Transverse colon (tissue), 4 donors: ENCODE data around the gene NTHL1. TPM values are rescaled to one million over a fixed set of nuclear protein-coding genes. Genes with fewer than 3 reads are reported as not detected.

Experiments
- DNase-seq: peaks from one replicate; pipeline ENCODE4 v3.0.0-alpha.2; 2019
- H3K27ac ChIP-seq, 4 donors: fragments of 200-600 bp; sonication (generic); 2 replicates each; pipeline ENCODE4 v1.5.1; 2016 to 2018; ENCODE audit warnings: inconsistent platforms in 4 of 4
- H3K27me3 ChIP-seq: fragments of 200-600 bp; sonication (generic); 2 replicates; pipeline ENCODE4 v1.5.1; 2017; ENCODE audit warnings: inconsistent platforms
- H3K36me3 ChIP-seq, 4 donors: fragments of 200-600 bp; sonication (generic); 2 replicates each; pipeline ENCODE4 v1.5.1; 2017 to 2019; ENCODE audit warnings: inconsistent platforms in 4 of 4
- H3K4me1 ChIP-seq, 4 donors: fragments of 200-600 bp; sonication (generic); 2 replicates each; pipeline ENCODE4 v1.5.1; 2017 to 2020; ENCODE audit warnings: inconsistent platforms in 4 of 4
- H3K4me3 ChIP-seq, 4 donors: fragments of 200-600 bp; sonication (generic); 1 replicate in 1 of 4; 2 replicates in 3 of 4; pipeline versions ENCODE4 v1.5.1 to v1.6.1; 2017 to 2019; ENCODE audit warnings: inconsistent platforms in 4 of 4
- H3K9me3 ChIP-seq, 2 donors: fragments of 200-600 bp; sonication (generic); 2 replicates each; pipeline ENCODE4 v1.5.1; 2017 to 2019; ENCODE audit warnings: inconsistent platforms in 2 of 2
- CTCF ChIP-seq, 5 experiments: fragments of 200-600 bp in 3 of 5; fragments of 450-650 bp in 2 of 5; sonication (generic) in 3 of 5; IDR thresholded peaks; 1 replicate in 2 of 5; 2 replicates in 3 of 5; pipeline ENCODE4 v1.5.1; 2016 to 2017; ENCODE audit warnings: antibody characterized with exemption in 5 of 5, inconsistent platforms in 3 of 5, mild to moderate bottlenecking in 2 of 5, moderate library complexity in 1 of 5
- EP300 ChIP-seq: sonication (generic); formaldehyde crosslinking; IDR thresholded peaks from one replicate; pipeline ENCODE4 v1.6.1; 2017; ENCODE audit warnings: antibody characterized with exemption, low read depth
- POLR2A ChIP-seq: fragments of 450-650 bp; IDR thresholded peaks from one replicate; pipeline ENCODE4 v1.6.1; 2016; ENCODE audit warnings: antibody characterized with exemption, mild to moderate bottlenecking, moderate library complexity
- POLR2AphosphoS5 ChIP-seq, 3 donors: sonication (generic); formaldehyde crosslinking; IDR thresholded peaks; one replicate each; pipeline ENCODE4 v1.6.1; 2016; ENCODE audit warnings: antibody characterized with exemption in 3 of 3
- WGBS, 2 donors: methylation state at CpG; one replicate each; pipeline ENCODE4 v1.1.5; 2018; ENCODE audit warnings: low coverage in 1 of 2; 5-methylcytosine and 5-hydroxymethylcytosine counted together
- in situ Hi-C, 4 donors: fragments of 200-750 bp; cut with MboI; loops; one replicate each; pipeline versions ENCODE4 v1.15.0 to v1.15.1; 2017; ENCODE audit warnings: low sequenced_read_pairs in 3 of 4, low pct_ligation_motif_present in 1 of 4, low pct_unique_long_range_greater_than_20kb in 1 of 4
- intact Hi-C: fragments of 100-400 bp; cut with DNase I; formaldehyde crosslinking; loops from one replicate; pipeline ENCODE4 v1.15.1; 2023; ENCODE audit warnings: low total_unique reads
- total RNA-seq, 4 donors: library from RNA; depleted of rRNA; stranded (reverse); fragments of >200 nt; gene quantifications; one replicate each; pipeline ENCODE4 v1.1.0, GENCODE V29; 2016

NTHL1 gene
- total RNA-seq, 4 donors from 2014 or later = 12.7 to 32.9 (median 23.2) TPM

- DNase-seq = no peak
- H3K27ac ChIP-seq = peak overlapping the region in 3 of 4 donors; percentile 81 to 84 (median 84)
- in situ Hi-C loops = loop anchor here in 2 of 4 donors (10.0 kb wide), 1 partner anchor 117 kb away; the partner anchor contains the start of gene RAB26 (in 2 of the 2)
- 71% methylated on average over 3 of the region's 3 CpGs; no CpG with 5 or more reads in 1 of the 2 donors for WGBS, 2 donors
- H3K36me3 ChIP-seq = no peaks in the 10 kb centered on the region
- intact Hi-C loops = loop anchor here (5.0 kb wide), 1 partner anchor 124 kb away; no protein-coding TSS in a partner anchor
- H3K9me3 ChIP-seq = no peaks in the 10 kb centered on the region
- H3K27me3 ChIP-seq = no peaks in the 10 kb centered on the region
- H3K4me1 ChIP-seq = peaks cover 5 to 39% (median 27%) of the 10 kb centered on the region in 4 donors
- H3K4me3 ChIP-seq = peak overlapping the region in 2 of 4 donors; percentile 62 to 79
- TF ChIP-seq EP300 (no peak), POLR2AphosphoS5 (IDR thresholded peaks at IDR 0.05) (no peak), CTCF (IDR thresholded peaks at IDR 0.05) (no peak), POLR2A (no peak)
Measured at GRCh38 chr16:2028146-2028545, 19.5 kb downstream of the NTHL1 start.

- peak overlapping the region; percentile 72 to 84 (median 82) for H3K27ac ChIP-seq
- WGBS, 2 donors = 4 to 12% methylated on average over 9 to 49 of the region's 76 CpGs
- H3K4me1 ChIP-seq = peaks cover 9 to 39% (median 27%) of the 10 kb centered on the region in 4 donors
- DNase-seq = no peak
- TF ChIP-seq POLR2AphosphoS5 (IDR thresholded peaks at IDR 0.05) (no peak), CTCF (IDR thresholded peaks at IDR 0.05) (no peak)
- no peaks in the 10 kb centered on the region for H3K9me3 ChIP-seq
- intact Hi-C loops (loop anchor here (5.0 kb wide), 1 partner anchor 125 kb away; no protein-coding TSS in a partner anchor), in situ Hi-C loops (loop anchor here in 2 of 4 donors (10.0 kb wide), 1 partner anchor 117 kb away; the partner anchor contains the start of gene RAB26 (in 2 of the 2))
- H3K36me3 ChIP-seq = no peaks in the 10 kb centered on the region
- H3K4me3 ChIP-seq = peak overlapping the region; percentile 57 to 79 (median 65)
- no peaks in the 10 kb centered on the region for H3K27me3 ChIP-seq
Measured at GRCh38 chr16:2027024-2028010, 20.3 kb downstream of the NTHL1 start.

- TF ChIP-seq POLR2A (no peak), CTCF (IDR thresholded peaks at IDR 0.05) (no peak), EP300 (no peak), POLR2AphosphoS5 (IDR thresholded peaks at IDR 0.05) (no peak)
- in situ Hi-C loops (loop anchor here in 2 of 4 donors (10.0 kb wide), 1 partner anchor 118 kb away; the partner anchor contains the start of gene RAB26 (in 2 of the 2)), intact Hi-C loops (loop anchor here (5.0 kb wide), 1 partner anchor 126 kb away; no protein-coding TSS in a partner anchor)
- DNase-seq = peak; percentile 57
- Histone ChIP-seq H3K27ac (peak within 1 kb of the TSS; percentile 72 to 84 (median 82)), H3K9me3 (no peaks in the 10 kb centered on the region), H3K4me3 (peak within 1 kb of the TSS; percentile 57 to 79 (median 65)), H3K36me3 (no peaks in the 10 kb centered on the region), H3K4me1 (peaks cover 9 to 39% (median 26%) of the 10 kb centered on the region in 4 donors), H3K27me3 (peaks cover 4% of the 10 kb centered on the region)
- 20% methylated on average over 17 of the region's 59 CpGs; no CpG with 5 or more reads in 1 of the 2 donors for WGBS, 2 donors
Measured at GRCh38 chr16:2026461-2027023, 21.1 kb downstream of the NTHL1 start, which contains the start of gene NHERF2. TSS of gene NHERF2 (plus strand) at chr16:2026902. CDS start at chr16:2027006, 104 bp downstream.
